Measurements from ENCODE around the gene EGFR.

The EGFR gene

GRCh38 chr7:55063061-55063460, 44.2 kb downstream of the EGFR start:
- DNase-seq (ENCODE audit: low read depth) = no peak

GRCh38 chr7:55063633-55064032, 44.8 kb downstream of the EGFR start:
- DNase-seq (ENCODE audit: low read depth) = no peak

DNA sequence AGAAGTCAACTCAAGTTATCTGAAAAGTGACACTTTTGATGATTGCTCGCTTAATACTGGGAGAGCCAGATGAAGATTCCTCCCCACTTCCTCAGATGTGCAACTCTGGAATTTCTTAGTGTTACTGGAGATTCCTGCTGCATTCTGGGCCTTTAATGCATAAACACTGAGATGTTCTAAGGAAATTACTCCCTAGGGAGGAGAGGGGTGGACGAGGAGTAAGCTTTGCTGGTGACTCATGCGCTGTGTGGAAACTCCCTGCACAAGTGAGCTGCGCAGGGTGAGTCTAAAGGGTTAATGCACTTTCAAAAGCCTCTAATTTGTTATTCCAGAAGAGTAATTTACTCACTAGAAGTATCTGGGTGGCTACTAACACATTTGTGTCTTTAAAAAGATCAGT, 46.3 kb downstream of the EGFR start:
- DNase-seq (ENCODE audit: low read depth) = peak; percentile 92

- peak; percentile 86 for DNase-seq (ENCODE audit: low read depth)
Measured at GRCh38 chr7:55065511-55066229, 46.9 kb downstream of the EGFR start.

GRCh38 chr7:55066524-55066923, 47.7 kb downstream of the EGFR start:
- DNase-seq (ENCODE audit: low read depth) = no peak

DNA sequence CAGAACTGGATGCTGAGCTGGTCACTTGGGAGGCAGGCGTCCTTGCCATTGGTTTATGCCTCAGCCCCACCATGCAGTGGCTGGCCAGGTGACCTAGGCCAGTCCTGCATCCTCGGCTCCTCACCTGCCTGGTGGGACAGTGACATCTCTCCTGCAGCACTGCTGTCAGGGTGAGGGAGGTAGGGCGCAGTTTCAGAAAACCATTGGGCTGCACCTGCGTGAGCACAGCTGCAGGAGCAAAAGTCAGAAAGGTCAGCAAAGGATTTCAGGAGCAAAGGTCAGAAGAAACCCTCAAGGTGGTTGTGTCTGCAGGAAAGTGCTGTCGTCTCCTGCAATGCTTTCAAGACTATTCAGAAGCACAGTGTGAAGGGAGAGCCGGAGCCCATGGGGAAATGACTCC, 48.1 kb downstream of the EGFR start:
- no peak for DNase-seq (ENCODE audit: low read depth)

GRCh38 chr7:55067748-55068147, 48.9 kb downstream of the EGFR start:
- DNase-seq (ENCODE audit: low read depth) = no peak

GRCh38 chr7:55069271-55069792, 50.5 kb downstream of the EGFR start:
- no peak for DNase-seq (ENCODE audit: low read depth)

DNA sequence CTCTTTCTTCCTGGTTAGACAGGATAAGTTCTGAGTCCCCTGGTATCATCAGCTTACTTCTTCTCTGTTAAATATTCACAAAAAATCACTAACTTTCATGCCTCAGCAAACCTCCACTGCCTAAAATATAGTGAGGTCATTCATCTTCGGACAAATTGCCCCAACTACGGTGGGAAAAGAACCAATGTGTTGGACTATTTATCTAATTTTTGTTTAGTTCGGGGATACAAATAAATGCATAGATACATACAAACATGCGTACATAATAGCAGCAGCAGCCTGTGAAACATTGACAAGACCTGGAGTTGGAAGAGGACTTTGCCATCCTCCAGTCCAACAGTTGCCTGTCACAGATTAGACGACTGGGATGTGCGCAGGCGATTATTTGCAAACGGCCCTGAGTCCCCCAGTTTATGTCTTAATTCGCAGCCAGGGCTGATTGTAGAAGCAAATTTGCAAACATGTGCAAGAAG, 51.5 kb downstream of the EGFR start:
- DNase-seq (ENCODE audit: low read depth) = no peak

DNA sequence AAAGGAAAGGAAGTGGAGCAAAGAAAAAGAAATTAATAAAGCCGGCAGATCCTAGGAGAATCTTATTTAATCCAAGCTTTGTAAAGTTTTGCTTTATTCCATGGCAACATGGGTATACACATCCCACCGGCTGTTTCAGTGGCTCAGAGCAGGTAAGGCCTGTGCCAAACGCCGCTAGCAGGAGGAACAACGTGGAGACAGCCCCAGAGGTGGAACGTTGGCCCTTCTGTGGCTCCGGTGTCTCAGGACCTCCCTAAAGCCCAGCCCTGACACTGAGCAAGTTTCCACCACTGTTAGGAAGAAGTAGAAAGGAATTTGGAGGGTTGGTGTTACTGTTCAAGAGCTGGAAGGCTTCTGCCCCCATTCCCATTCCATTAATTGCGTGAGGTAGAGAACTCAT, 52.0 kb downstream of the EGFR start:
- no peak for DNase-seq (ENCODE audit: low read depth)

DNA sequence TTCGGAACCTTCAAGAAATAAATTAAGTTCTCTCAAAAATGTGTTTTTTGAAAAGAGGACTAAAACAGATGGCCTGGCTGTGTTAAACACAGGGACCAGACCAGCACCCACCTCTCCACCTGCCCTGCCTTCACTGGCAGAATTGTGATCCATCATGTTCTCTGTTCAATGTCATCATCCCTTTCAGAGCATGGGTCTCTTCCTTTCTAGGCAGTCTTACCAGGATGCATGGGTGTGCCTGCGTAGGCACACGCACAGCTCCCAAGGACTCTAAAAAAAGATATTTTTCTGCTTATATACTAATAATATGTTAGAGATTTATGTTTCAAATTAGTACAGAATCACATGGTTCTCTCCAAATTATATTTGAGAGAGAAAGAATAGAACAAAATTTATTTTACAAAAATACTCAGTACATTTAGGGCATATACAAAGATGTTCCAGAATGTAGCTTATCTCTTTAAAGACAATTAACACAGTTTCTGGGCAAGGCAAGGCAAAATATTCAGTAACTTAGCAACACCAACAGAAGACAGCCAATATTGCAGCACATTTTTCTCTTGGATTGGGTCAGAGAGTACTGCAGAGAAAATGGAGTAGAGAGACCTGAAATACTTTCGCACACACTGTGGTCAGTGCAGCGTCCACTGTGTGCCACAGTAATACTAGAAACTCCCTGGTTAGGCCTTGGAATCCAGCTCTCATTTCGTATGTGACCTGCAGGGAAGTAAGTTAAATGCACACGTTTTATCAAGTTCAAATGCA, 52.8 kb downstream of the EGFR start:
- DNase-seq (ENCODE audit: low read depth) = no peak

DNA sequence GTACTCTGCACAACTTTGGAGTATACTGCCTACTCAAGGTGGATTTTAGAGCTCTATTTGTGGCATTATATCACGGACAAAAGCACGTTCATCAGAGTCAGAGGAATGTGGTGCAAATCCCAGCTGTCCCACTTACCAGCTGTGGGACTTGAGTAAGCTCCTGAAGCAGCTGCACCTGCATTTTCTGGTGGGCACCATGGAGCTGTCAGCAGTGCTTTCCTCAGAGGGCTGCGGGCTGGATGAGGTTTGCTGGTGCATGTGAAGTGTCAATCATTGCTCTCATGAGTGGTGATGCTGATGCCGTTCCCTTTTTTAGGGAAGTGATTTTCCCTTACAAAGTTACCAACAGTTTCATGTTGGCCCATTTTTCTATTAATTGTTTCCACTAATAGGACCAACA, 53.4 kb downstream of the EGFR start:
- no peak for DNase-seq (ENCODE audit: low read depth)

DNA sequence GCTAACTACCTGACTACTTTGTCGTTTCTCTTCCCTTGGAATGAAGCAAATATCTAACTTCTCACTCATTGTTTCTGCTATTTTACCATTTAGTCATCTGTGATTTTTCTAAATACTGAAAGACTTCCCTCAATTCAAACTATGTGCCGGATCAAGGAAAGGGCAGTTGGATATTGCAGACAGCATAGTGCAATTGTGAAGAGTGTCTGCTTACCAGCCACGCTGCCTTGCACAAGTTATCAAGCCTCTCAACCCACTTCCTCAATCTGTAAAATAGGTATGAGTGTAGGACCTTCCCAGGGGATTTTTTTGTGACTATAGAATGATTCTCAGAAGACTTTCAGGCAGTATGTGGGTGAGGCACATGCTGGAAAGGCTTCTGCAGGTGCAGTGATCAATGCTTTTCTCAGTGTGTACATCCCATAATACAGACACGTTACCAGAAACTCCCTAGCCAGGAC, 54.3 kb downstream of the EGFR start:
- peak; percentile 49 for DNase-seq (ENCODE audit: low read depth)

DNA sequence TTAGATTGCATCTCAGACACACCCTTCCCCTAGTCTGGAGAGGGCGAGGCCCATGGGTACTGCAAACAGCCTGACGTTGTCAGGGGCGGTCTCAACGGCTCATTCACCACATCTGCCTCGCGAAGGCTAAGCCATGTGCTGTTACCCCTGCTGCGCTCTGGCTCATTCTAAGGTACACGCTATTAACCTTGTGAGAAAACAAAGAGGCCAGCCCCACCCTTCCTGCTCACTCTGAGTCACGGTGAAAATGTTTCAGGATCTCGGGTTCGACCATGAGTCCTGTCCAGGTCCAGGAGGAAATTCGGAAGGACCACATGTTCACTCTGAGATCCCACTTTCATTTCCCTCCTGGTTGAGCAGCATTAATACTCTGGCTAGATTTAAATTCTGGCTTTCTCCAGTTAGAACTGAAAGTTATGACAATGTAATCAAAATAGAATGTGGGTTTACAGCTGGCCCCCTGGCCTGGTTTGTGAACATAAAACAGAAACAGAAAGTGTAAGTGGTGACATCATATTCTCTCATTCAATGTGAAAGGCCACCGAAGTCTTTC, 55.2 kb downstream of the EGFR start:
- peak; percentile 92 for DNase-seq (ENCODE audit: low read depth)

DNA sequence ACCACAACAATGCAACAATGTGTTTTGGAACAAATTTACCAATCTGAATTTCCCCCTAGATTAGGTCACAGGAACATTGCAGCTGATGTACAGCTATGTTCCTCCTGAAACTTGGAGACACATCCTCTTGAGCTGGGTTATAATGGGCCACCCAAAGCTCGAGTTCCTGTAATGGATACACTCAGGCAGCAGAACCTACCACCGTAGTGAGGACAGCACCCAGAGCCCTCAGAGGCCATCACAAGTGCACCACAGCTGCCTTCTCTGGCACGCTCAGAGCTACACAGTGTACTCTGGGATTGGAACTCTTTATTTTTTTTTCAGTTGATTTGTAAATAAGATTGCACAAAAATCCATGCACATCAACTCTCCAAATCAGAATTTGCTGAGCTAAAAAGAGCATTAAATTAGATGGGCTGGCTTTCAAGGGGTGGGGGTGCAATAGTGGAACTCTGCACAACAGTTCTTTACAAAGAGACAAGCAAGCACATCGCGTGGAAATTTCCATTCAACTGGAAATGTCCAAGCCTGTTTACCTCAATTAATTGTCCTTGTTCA, 56.7 kb downstream of the EGFR start:
- no peak for DNase-seq (ENCODE audit: low read depth)

DNA sequence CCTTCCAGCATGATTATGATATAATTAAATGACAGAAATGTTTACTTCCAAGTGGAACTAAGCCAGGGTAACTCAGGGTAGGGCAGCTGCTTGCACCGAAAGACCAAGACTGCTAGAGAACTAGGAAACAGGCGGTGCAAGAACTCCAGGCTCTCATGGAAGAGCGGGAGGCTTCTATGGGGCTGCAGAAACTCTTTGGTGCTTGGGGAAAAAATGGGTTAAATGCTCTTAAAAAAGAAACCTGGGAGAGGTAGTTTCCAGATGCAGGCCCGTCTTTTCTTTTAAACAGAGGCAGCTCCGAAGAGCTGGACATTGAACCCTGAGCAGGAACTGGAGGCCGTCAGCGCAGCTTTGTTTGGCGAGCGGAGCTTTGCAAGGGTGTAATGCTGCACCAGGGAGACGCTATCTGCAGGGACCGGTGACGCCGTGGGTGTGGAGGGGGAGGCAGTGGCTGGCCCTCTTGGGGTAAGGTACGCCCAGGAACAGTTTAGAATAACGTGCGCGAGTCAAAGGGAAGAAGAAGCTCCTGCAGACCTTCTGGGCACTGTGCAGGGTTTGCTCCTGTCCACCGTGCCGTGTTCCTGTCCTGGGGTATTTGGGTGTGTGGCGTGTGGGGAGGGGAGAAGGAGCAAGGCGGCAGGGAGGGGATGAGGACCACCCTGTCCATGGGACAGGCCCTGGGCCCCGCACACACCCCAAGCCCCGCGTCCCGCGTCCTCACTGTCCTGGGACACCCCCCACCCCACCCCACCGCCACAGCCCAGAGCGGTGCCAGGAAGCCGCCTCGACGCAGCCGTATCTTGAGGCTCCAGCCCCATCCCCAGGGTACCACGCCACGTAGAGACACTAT, 59.0 kb downstream of the EGFR start:
- no peak for DNase-seq (ENCODE audit: low read depth)

- no peak for DNase-seq (ENCODE audit: low read depth)
Measured at GRCh38 chr7:55078465-55079372, 59.9 kb downstream of the EGFR start.

DNA sequence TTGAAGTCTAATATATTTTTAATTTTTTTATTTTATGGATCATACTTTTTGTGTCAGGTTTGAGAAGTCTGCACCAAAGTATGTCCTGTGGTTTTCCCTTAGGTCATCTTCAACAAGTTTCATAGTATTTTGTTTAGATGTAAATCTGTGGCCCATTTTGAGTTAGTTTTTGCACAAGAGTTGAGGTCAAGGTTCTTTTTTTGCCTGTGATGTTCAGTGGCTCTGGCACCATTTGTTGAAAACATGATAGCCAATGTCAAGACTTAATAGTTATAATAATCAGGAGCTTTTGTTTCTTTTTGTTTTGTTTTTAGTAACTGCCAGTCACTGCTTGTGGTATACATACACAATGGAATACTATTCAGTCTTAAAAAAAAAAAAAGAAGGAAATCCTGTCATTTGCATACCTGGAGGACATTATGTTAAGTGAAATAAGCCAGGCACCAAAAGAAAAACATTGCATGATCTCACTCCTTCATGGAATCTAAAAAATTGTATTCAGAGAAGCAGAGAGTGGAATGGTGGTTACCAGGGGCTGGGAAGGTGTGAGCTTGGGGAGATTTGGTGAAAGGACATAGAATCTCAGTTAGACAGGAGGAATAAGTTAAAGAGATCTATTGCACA, 61.3 kb downstream of the EGFR start:
- no peak for DNase-seq (ENCODE audit: low read depth)

GRCh38 chr7:55081068-55081467, 62.3 kb downstream of the EGFR start:
- no peak for DNase-seq (ENCODE audit: low read depth)

All from HS-5 (cell line).